Measurements from ENCODE around the gene ADGRV1.
"Not testable (repeated sequence)": the region's sequence is repeated elsewhere in the genome, so short reads cannot be mapped to it uniquely, and the experiment has no call there.

The ADGRV1 gene

DNA sequence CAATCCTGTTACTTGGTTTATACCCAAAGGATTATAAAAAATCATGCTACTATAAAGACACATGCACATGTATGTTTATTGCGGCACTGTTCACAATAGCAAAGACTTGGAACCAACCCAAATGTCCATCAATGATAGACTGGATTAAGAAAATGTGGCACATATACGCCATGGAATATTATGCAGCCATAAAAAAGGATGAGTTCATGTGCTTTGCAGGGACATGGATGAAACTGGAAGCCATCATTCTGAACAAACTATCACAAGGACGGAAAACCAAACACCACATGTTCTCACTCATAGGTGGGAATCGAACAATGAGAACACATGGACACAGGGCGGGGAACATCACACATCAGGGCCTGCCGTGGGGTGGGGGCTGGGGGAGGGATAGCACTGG, 34.5 kb downstream of the ADGRV1 start:
- not testable (repeated sequence) for DNase-seq (ENCODE audit: low read depth in 2 of 2)

DNA sequence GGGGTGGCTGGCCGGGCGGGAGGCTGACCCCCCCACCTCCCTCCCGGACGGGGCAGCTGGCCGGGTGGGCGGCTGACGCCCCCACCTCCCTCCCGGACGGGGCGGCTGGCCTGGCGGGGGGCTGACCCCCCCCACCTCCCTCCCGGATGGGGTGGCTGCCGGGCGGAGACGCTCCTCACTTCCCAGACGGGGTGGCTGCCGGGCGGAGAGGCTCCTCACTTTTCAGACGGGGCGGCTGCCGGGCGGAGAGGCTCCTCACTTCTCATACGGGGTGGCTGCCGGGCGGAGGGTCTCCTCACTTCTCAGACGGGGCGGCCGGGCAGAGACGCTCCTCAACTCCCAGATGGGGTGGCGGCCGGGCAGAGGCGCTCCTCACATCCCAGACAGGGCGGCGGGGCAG, 37.2 kb downstream of the ADGRV1 start:
- not testable (repeated sequence) for DNase-seq (ENCODE audit: low read depth in 2 of 2)

DNA sequence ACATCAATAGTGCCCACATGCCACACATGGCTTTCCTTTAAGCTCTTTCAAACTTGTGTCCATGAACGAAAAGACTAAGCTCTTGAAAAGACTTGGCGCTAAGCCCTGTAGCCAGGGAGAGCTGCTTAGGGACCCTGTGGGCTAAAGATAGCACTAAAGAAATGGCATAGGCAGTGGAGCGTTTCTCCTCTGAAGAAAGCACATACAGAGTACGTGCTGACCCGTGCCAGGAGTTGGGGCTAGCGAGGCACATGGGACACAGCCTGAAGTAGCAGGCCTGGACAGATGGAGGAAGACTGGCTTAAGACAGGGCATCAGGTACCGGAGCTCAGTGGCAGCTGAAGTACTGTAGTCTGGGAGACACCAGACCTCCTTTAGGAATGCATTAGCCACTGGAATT, 39.7 kb downstream of the ADGRV1 start:
- DNase-seq (ENCODE audit: low read depth in 2 of 2): no peak

DNA sequence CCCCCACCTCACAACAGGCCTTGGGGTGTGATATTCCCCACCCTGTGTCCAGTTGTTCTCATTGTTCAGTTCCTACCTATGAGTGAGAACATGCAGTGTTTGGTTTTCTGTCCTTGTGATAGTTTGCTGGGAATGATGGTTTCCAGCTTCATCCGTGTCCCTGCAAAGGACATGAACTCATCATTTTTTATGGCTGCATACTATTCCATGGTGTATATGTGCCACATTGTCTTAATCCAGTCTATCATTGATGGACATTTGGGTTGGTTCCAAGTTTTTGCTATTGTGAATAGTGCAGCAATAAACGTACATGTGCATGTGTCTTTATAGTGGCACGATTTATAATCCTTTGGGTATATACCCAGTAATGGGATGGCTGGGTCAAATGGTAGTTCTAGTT, 41.7 kb downstream of the ADGRV1 start:
- DNase-seq (ENCODE audit: low read depth in 2 of 2): not testable (repeated sequence)

DNA sequence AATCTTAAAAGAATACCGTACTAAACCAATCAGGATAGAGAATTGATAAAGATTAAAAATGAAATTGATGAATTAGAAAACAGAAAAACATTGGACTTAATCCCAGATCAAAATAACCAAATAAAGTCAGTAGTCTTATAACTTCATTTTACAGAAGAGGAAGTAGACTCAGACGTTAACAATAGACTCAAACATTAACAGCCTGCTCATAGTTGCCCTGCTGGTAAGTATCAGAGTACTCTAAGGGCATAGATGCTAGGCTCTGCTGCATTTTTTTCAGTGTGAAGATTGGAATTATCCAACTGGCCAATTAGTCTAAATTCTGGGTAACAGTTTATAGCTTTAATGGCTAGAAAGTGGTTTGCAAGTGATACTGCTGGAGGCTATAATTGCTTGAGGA, 42.9 kb downstream of the ADGRV1 start:
- DNase-seq (ENCODE audit: low read depth in 2 of 2): no peak

DNA sequence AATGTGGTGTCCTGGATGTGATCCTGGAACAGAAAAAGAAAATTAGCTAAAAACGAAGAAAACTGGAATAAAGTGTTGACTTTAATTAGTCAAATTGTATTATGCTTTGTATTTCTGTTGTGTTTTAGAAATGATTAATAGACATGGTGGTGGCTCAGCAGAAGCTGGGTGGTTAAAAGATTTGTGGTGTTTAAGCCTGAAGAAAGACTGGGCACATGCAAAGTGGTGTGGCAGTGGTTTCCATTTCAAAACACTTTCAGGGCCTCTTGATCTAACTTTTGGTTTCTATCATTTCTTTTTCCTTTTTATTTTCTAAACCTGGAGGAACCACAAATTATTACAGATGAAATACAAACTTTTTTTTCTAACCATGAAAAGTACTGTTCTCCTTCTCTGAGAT, 44.1 kb downstream of the ADGRV1 start:
- no peak for DNase-seq (ENCODE audit: low read depth in 2 of 2)

DNA sequence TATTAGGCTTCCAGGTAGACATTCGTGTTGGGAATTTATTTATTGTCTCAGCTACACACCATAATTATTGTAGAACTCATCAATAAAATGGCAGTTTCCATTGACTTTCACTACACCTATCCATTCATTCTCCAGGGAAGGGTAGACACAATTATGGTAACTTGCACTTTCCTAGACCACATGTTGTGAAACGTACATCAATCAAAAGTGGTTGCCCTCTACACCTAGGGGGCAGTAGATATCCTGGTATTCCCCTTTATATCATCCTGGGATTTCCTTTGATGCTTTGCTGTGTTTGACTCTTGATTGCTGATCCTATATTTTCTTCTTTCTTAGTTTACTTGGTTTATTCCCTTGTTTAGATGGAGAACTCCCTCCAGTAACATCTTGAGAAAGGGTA, 47.9 kb downstream of the ADGRV1 start:
- no peak for DNase-seq (ENCODE audit: low read depth in 2 of 2)

DNA sequence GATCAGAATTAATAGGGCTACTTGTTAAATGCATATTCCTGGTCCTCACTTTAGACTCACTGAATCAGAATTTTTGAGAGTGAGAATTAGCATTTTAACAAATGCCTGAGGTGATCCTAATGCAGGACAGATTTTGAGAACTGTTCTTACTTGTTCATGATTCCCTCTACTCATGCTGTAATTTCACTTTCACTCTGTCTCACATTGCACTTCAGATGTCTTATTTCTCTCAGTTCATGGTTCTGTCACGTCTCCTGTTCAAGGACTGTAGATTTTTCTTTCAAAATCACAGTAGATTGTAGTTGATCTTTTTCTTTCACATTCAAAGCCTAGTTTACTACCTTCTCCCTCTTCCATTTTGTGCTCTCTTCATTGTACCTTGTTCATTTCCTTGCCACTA, 54.3 kb downstream of the ADGRV1 start:
- no peak for DNase-seq (ENCODE audit: low read depth in 2 of 2)

DNA sequence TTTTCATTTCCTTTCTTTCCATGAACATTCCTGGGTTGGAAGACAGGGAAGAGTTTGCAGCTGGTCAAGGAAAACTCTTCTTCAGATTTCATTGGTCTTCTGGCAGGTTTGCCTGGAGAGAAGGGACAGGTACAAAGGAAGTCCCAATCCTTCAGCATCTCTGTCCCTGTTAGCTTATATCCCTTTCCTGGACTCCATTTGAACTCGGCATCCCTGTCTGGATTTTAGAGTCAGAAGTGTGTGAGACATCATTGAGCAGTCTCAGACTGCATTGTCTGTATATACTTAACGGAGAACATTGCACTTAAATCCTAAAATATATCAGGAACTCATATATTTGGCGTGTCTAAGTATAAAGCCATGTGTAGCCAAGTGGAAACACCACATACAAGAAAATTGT, 54.9 kb downstream of the ADGRV1 start:
- no peak for DNase-seq (ENCODE audit: low read depth in 2 of 2)

DNA sequence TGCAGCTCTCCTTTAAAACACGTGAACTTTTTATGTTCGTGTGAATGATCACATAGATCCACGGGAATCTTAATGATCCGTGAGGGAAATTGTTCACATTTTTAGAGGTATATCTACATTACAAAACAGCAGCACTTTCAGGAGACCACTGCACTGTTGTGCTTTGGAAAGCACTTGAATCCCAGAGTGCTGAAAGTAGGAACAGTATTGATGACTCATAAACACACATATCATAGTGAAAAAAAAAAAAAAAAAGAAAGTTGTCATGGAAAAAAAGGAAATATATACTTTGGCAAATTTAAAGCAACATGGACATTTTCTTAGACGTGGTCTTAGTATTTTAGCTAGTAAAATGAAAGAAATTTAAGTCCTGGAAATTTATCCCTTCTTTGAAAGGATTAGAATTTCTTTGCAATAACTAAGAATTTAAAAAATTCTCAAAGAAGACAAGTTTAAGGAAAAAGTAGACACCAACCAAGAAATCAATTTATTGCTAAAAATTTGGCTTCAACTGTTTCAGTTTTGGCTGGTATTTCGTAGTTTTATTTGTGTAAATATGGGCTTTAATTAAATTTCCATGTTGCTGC, 55.4 kb downstream of the ADGRV1 start:
- DNase-seq (ENCODE audit: low read depth in 2 of 2): no peak

DNA sequence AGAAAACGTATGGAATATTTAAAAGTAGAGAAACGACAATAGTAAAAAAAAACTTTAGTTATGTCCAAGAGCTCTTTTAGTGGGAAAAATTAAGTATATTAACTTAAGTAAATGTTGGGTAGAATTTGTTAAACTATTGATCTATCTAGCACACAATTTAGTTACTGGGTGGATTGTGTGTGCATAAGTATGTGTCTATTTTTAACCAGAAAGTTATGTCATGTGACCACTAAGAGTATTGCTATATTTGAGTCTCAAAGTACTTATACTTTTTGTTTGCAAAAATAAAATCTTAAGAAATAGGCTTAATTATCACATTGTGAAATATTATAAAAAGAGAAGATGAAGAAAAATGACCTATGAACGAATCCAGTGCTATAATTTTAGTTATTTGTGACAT, 56.8 kb downstream of the ADGRV1 start:
- no peak for DNase-seq (ENCODE audit: low read depth in 2 of 2)

DNA sequence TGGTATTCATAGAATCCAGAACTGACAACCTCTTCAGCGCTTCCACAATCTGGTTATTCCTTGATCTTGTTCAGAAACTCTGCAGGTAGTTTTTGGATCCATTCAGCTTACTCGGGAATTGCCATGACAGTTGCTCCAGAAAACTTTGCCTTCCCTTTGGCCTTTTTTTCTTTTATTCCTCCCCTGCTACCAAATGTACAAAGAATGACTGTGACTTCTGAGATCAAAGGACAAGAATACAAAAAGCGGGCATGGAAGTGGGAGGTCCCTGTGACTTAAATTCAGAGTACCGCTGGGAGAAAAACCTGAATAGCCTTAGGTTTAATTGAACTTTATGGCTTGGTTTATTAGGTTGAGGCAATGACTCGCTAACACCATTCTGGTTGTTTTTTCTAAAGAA, 59.5 kb downstream of the ADGRV1 start:
- no peak for DNase-seq (ENCODE audit: low read depth in 2 of 2)

DNA sequence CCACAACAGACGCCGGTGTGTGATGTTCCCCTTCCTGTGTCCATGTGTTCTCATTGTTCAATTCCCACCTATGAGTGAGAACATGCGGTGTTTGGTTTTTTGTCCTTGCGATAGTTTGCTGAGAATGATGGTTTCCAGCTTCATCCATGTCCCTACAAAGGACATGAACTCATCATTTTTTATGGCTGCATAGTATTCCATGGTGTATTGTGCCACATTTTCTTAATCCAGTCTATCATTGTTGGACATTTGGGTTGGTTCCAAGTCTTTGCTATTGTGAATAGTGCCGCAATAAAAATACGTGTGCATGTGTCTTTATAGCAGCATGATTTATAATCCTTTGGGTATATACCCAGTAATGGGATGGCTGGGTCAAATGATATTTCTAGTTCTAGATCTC, 61.2 kb downstream of the ADGRV1 start:
- not testable (repeated sequence) for DNase-seq (ENCODE audit: low read depth in 2 of 2)

DNA sequence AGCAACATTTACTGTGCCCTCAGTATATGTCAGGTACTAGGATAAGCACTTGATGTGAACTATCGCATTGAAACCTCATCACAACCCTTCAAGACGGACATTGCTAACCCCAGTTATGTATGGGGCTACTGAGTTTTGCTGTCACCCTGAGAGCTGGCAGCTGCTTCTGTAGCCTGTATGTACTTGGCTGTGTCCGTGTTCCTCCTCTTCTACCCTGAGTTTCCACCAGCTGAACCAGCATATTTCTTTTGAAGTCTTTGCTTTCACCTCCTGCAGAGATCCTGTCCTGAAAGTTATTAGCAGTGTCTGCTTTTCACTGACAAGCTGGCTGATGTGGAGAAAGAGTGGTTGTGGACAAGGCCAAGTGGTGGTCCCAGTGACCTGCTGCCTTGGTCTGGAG, 63.3 kb downstream of the ADGRV1 start:
- DNase-seq (ENCODE audit: low read depth in 2 of 2): no peak

DNA sequence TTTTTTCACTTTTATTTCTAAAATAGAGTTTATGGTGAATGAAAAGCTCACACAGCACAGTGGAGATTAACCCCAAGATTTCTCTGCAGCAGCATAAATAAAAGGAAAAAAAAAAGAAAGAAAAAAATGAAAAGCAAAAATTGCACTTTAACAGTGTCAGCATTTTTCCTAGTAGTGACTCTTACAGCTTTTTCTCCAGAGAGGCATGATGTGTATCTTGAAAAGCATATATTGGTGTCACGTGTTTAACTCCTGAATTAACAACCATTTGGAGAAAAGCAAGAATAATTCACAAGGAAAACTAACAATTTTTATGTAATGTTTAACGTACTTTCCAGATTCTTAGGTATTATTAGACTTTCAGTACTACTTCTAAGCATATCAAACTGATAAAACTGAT, 67.9 kb downstream of the ADGRV1 start:
- no peak for DNase-seq (ENCODE audit: low read depth in 2 of 2)

DNA sequence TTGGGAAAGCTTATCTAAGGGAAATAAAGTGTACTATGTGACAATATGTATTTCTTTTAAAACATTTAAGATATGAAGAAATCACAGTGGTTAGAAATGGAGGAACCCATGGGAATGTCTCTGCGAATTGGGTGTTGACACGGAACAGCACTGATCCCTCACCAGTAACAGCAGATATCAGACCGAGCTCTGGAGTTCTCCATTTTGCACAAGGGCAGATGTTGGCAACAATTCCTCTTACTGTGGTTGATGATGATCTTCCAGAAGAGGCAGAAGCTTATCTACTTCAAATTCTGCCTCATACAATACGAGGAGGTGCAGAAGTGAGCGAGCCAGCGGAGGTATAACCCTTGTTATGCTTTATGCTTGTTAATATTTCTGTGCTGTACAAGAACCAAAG, 69.9 kb downstream of the ADGRV1 start:
- no peak for DNase-seq (ENCODE audit: low read depth in 2 of 2)

DNA sequence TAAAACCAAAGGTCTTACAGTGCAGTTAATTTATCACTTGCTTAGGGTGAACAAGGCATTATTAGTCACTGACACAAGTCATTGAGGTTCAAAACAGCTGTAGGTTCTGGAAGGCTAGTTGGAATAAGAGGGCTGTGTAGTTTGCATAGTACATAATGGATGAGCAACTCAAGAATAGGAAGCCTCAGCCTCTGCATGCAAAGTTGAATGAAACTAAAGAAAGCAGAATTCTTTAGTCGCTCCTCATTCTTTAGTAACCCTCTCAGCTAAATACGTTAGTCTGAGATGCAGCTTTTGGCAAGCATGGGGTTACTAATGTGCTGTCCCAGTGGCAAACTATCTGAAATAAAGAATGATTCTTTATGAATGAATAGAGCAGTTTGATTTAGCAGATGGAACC, 74.2 kb downstream of the ADGRV1 start:
- no peak for DNase-seq (ENCODE audit: low read depth in 2 of 2)

DNA sequence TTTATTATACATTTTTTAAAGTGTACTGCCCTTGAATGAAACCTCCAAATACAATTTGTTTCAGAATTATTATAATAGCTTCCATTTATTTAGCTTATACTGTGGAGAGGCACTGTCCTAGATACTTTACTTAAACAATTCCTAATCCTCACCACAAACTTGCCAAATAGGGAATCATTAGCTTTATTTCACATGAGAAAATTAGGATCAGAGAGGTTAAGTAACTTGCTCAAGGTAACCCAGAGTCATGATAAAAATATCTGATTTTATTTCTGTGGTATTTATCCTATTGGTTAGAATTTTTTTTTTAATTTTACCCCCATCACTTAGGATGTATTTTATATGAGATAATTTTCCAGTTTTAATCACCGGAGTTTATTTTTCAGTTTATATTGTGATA, 78.4 kb downstream of the ADGRV1 start:
- DNase-seq (ENCODE audit: low read depth in 2 of 2): no peak

DNA sequence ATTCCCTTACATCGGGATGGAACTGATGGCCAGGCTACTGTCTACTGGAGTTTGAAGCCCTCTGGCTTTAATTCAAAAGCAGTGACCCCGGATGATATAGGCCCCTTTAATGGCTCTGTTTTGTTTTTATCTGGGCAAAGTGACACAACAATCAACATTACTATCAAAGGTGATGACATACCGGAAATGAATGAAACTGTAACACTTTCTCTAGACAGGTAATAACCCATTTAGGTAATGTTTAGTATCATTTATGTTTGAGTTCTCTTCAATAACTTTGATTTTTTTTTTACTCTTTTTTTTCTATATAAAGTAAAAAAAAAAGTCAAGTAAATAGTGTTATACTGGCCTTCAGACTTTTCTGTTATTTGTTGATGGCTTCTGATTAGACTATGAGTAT, 79.1 kb downstream of the ADGRV1 start:
- no peak for DNase-seq (ENCODE audit: low read depth in 2 of 2)

DNA sequence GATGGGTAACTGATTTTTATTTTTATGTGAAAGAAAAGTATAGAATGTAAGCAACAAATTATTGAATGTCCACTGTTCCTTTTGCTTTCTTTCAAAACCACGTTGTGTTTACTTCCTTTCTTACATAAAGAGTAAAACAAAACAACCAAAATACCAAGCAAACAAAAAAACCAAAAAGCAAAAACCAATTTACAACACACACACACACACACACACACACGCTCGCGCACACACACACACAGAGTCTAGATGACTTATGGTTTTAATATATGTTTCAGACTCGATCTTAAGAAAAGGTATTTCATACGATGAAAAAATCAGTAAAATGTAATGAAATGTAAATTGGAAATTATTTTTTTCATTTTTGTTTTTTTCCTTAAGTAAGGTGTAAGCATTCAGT, 80.3 kb downstream of the ADGRV1 start:
- DNase-seq (ENCODE audit: low read depth in 2 of 2): no peak

DNA sequence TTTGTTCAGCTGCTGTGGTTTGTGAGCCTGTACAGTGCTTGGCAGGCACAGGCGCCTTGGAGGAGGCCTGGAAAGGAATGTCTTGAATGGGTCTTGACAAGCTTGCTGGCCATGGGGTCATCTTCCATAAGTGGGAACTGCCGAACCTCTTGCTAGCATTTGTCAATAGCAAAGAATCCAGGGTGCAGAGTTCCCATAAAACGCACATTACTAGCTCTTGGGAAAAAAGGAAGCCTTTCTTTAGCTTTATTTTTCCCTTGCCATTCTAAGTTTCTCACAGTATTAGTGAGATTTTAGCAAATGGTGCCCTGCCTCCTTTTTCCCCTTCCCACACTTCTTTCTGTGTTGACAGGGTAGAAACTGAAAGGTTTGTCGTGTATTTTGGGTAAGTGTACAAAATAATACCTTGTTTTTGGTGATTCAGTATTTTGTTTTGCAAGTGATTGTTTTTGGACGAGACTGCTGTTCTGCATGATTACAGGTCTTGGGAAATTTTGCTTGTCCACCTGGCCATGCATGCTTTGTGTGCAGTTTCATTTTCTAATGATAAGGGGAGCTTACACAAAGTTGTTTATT, 82.0 kb downstream of the ADGRV1 start:
- DNase-seq (ENCODE audit: low read depth in 2 of 2): no peak

DNA sequence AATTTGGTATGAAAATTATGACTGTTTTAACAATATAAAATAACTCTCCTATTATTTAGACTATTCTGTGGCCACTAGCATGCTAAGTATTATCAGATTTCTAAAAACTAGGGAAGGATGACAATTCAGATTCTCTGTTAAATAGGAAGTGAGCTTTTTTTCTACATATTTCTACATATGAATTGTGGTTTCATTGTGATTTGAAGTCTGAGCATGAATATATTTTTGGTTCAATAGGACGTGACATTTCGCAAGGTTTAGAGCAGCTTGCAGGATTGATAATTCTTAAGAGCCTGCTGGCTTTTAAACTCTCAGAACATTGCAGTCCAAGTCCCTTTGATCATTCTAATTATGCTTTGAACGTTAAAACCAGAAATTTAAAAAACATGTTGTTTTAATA, 82.9 kb downstream of the ADGRV1 start:
- no peak for DNase-seq (ENCODE audit: low read depth in 2 of 2)

DNA sequence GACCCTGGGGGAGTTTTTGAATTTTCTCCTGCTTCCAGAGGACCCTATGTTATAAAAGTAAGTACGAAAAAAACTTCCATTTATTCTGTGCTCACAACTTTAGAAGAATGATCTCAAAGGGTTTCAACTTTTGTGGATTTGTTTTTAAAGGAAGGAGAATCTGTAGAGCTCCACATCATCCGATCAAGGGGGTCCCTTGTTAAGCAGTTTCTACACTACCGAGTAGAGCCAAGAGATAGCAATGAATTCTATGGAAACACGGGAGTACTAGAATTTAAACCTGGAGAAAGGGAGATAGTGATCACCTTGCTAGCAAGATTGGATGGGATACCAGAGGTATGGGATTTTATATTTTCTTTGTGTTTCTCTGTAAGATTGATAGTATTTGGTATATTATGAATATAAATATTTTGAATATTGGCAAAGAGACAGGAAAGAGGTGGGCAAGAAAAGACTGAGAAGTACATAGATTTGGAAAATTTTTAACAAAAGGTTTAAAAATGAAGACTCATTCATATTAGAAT, 84.2 kb downstream of the ADGRV1 start:
- DNase-seq (ENCODE audit: low read depth in 2 of 2): no peak

DNA sequence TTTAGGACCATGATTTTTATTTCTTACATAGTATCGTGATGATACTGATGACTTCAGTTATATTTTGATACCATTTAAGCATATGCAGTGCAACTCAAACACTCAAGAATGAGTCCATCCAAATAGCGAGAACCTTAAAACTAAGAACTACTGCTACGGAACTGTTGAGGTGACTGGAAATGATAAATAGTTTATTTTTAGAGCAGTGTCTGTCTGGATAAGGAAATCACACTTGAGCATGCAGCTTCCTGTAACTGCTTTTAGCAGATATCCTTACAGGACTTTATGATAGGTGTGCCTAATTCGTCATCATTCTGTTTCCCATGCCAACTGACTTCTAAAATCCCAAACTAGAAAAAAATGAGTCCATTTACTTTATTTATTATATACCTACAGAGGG, 85.5 kb downstream of the ADGRV1 start:
- DNase-seq (ENCODE audit: low read depth in 2 of 2): no peak
